H4 (cell line): ENCODE results near the gene FBXO45. TPM values are rescaled to one million over a fixed set of nuclear protein-coding genes. Genes with fewer than 3 reads are reported as not detected.
"Not testable (repeated sequence)": the region's sequence is repeated elsewhere in the genome, so short reads cannot be mapped to it uniquely, and the experiment has no call there.

Source experiments
- DNase-seq: peaks from one replicate; pipeline ENCODE4 v3.0.0-alpha.2; 2015; ENCODE audit warnings: low spot score
- total RNA-seq: library from RNA; depleted of rRNA; stranded (reverse); fragments of >200 nt; shearing (Covaris generic); gene quantifications from 2 replicates; pipeline ENCODE4 v1.2.3, GENCODE V29; 2014

The FBXO45 gene
- total RNA-seq, 1 experiment from 2014 or later = 19.2 TPM

GRCh38 chr3:196557236-196557635 lies 11.2 kb upstream of the FBXO45 start:
- DNase-seq = no peak

DNA sequence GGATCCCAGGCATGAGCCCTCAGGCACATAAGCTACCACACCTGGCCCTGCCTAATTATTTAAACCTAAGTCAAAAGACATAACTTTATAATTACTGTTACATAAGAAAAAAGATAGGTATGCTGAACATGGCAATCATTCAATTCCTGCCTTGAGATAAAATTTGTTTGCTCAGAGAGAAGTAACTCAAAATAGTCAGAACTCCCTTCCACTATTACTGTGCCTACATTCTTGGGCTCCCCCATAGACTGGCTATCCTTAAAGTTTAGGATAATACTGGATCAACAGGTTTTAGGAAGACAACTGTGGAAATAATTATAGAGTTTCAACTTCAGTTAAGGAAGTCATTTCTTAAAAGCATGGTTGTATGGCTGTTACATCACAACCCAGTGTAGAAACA lies 10.0 kb upstream of the FBXO45 start:
- DNase-seq = no peak

GRCh38 chr3:196559826-196560225 lies 8.6 kb upstream of the FBXO45 start:
- DNase-seq = no peak

DNA sequence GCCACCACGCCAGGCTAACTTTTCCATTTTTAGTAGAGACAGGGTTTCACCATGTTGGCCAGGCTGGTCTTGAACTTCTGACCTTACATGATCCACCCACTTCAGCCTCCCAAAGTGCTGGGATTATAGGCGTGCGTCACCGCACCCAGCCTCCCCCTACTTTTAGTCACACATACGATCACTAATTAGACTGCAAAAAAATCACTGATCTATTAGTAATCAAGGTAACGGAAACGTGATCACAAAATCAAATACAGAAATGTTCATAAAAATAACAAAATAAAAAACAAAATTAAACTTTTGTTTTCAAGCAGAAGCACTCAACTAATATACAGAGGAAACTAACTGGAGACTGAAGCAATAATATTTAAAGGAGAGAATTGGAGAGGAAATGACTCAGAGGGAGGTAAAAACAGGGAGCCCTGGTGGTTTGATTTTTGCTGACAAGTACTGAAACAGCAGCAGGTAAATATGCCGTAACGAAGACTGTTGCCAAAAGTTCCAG lies 4.7 kb upstream of the FBXO45 start:
- DNase-seq = peak; percentile 63

- peak; percentile 38 for DNase-seq
These were observed 600 bp downstream of the FBXO45 start for GRCh38 chr3:196569003-196569516.

DNA sequence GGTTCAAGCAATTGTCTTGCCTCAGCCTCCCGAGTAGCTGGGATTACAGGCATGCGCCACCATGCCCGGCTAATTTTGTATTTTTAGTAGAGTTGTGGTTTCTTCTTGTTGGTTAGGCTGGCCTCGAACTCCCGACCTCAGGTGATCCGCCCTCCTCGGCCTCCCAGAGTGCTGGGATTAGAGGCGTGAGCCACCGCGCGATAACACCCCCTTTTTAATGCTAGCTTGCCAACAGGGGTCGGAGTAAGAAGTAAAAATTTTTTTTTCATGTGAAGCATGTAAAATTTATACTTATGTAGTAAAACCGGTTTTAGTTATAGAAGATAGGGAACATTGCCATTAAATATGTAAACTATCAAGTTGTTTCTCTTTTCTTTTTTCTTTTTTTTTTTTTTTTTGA lies 1.9 kb downstream of the FBXO45 start:
- DNase-seq = not testable (repeated sequence)

DNA sequence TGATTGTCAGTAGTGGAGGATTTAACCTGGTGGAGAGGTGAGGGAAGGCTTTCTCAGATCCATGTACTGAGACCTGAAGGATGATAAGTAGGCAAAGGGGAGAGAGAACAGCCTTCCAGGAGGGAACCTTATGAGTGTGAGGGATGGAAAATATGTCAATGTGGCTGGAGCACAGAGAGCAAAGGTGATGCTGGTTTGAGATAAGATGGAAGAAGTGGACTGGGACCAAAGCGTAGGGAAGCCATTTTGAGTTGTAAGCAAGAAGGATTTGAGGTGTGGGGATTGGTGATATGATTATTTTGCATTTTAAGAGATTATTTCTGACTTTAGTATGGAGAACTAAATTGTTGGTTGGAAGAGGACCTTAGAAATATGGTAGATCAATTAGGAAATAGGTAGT lies 3.9 kb downstream of the FBXO45 start:
- no peak for DNase-seq

DNA sequence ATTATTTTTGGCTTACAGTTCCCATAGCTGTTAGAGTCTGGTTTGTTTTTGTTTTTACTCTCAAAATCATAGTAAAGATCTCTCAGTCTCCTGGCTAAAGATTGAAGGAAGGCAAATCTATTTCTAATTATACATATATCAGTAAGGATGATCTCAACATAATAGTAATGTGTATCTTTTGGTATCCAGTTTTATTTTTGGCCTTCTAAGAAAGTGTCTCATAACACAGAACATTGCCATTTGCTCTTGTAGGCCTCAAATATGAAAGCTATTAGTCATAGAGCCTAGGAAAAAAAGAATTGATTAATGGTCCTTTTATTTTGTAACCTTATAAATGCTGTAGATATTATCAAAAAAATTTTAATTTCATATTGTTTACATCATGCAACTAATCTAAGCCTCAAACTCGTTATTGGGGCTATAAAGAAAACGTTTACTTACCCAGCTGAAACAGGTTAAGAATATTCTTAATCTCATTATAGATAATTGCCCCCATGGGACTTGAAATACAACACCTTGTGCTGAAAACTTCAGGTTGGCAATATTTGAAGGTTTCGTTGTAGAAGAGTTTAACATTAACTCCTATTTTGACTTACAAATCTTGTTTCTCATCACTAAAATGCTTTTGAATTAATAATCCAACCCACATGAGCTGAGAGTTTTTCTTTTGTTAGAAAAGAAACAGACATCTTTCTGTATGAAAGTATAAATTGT lies 16.7 kb downstream of the FBXO45 start:
- DNase-seq = no peak

GRCh38 chr3:196590279-196590678 lies 21.8 kb downstream of the FBXO45 start:
- DNase-seq = no peak

- DNase-seq = no peak
These were observed 27.9 kb downstream of the FBXO45 start for GRCh38 chr3:196596355-196596754.

DNA sequence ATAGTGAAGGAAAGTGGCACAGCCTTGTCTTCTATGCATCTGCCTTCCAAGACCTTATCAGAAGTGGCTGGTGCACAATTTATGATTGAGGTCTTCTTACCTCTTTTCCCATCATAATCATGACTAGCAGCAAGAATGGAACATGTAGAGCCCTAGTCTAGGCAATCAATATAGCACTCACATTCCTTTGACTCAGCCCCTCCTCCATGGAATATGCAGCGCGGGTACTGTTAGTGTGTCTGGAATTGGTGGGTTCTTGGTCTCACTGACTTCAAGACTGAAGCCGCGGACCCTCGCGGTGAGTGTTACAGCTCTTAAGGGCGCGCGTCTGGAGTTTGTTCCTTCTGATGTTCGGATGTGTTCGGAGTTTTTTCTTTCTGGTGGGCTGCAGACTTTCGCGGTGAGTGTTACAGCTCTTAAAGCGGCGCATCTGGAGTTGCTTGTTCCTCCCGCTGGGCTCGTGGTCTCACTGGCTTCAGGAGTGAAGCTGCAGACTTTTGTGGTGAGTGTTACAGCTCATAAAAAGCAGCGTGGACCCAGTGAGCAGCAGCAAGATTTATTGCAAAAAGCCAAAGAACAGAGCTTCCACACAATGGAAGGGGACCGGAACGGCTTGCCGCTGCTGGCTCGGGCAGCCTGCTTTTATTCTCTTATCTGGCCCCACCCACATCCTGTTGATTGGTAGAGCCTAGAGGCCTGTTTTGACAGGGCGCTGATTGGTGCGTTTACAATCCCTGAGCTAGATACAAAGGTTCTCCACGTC lies 29.7 kb downstream of the FBXO45 start:
- DNase-seq = not testable (repeated sequence)

DNA sequence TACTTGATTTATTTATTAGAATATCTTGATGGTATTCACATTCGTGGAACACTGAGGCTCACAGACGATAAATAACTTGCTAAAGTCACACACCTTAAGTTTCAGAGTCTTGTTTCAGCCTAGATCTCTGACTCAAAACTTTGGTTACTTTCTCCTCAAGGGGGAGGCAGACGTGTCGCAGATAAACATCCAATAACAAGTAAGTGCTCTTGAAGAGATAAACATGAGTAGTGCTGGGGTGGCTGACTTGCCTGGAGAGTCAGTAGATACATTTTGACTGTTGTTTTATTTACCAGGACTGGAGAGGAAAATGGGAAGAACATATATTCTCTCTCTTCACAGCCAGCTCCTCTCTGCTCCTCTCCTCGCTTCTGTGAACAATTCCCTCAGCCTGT lies 31.3 kb downstream of the FBXO45 start:
- DNase-seq = no peak

DNA sequence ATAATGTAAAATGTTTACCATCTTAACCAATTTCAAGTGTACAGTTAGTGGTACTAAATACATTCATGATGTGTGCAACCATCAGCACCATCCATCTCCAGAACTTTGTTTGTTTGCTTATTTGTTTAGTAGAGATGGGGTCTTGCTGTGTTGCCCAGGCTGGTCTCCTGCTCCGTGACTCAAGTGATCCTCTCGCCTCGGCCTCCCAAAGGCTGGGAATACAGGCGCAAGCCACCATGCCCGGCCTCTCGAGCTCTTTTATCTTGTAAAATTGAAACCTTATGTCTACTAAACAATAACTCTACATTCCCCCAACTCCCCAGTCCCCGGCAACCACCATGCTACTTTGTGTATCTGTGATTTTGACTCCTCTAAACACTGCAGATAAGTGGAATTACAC lies 31.9 kb downstream of the FBXO45 start:
- no peak for DNase-seq

DNA sequence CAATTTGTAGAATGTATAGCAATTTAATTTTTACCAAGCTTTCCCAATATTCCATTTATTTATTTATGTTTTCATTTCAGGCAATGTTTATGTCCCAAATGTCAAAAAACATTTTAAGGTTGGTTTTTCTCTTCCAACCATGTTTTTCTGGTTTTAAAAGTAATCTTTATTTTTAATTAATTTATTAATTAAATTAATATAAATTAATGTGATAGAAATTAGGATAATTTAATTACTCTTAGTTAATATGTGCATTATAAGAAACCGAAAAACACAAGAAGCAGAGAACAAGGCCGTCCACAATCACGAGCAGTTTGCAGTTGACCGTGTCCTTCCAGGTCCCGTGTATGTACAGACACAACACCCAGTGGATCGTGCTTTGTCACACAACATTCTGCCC lies 34.2 kb downstream of the FBXO45 start:
- DNase-seq = no peak

- DNase-seq = no peak
These were observed 35.2 kb downstream of the FBXO45 start for GRCh38 chr3:196603683-196604082.

GRCh38 chr3:196604548-196604947 lies 36.1 kb downstream of the FBXO45 start:
- no peak for DNase-seq

DNA sequence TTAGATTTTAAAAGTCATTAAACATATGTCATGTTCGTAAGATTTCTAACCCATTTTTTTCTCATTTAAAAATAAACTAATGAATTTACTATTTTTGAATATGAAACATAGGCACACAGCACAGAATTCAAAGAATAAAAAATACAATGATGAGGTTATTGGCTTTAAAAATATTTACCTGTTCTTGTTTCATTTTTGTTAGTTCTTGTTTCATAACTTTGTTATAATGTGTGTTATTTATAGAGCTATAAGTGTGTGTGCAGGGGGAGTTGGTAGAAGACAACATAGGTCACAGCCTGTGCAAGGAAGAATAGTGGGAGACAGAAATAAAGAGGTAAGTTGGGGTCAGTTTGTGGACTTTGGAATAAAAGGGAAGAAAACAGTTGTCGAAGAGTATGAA lies 40.2 kb downstream of the FBXO45 start:
- DNase-seq = no peak

DNA sequence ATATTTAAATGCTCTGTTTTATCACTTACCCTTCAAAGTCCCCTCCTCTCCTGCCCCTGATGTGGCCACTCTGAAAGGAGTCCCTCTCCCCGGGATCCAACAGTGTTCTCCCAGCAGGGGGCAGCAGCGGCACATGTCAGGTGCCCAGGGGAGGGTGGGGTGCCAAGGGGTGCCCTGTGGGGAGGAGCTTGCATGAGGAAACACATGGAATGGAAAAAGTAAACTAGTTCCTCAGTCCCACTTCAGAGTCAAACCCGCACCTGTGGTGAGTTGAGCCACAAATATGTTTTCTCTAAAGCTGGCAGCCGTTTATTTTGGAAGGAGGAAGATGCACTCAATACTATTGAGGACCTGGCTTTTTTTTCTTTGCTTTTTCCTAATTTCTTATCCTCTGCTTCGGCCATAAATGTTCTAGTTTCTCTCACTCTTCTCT lies 40.9 kb downstream of the FBXO45 start:
- peak; percentile 80 for DNase-seq

DNA sequence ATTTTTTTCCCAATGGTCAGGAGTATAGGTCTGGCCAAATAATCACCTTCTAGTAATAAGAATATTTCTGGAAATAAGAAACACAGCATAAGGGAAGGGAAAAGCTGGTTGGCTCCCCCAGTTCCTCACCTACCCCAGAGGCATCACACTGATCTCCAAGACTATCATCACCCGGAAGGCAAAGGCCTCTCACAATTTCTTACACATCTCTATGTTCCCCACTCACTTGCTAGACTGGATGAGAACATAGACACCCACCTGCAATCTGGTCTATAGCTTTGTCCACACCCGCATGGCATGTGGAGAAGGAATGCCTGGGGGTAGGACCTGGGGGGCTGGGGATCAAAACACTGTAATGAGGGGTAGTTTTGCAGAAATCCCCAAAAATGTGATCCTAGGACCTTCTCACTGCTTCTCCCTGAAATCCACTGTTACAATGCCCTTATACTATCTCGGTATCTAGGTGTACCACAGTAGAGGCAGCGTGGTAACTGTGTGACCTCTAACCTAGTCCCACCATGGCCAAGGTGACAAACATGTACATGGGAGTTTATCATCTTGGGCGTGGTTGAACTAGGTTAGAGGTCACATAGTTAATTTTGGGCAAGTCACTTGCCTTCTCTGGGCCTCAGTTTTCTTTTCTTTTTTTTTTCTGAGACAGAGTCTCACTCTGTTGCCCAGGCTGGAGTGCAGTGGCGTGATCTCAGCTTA lies 41.5 kb downstream of the FBXO45 start:
- no peak for DNase-seq

- DNase-seq = no peak
These were observed 43.5 kb downstream of the FBXO45 start for GRCh38 chr3:196611761-196612483.

- not testable (repeated sequence) for DNase-seq
These were observed 46.8 kb downstream of the FBXO45 start for GRCh38 chr3:196615234-196615633.

DNA sequence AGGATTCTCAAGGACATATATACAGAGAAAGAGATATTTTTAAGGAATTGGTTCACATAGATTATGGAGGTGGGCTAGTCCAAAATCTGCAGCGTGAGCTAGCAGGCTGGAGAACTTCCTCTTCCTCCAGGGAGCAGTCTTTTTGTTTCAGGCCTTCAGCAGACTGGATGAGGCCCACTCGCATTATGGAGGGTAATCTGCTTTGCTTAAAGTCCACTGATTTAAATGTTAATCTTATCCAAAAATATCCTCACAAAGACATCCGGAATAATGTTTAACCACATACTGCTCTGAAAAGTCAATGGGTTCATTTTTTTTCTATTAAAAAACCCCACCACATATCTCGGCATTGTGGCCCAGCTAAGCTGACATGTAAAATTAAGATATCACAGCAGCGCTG lies 48.8 kb downstream of the FBXO45 start:
- no peak for DNase-seq
